NCI-H460 (cell line): ENCODE data around the gene PROX1. TPM values are rescaled to one million over a fixed set of nuclear protein-coding genes. Genes with fewer than 3 reads are reported as not detected.

ENCODE experiments used
- DNase-seq: peaks from one replicate; pipeline ENCODE4 v3.0.0-alpha.2; 2016; ENCODE audit warnings: low read depth; ENCODE audit errors: extremely low read depth
- total RNA-seq: library from RNA; depleted of rRNA; stranded (reverse); fragments of >200 nt; shearing (Covaris generic); gene quantifications from 2 replicates; pipeline ENCODE4 v1.2.3, GENCODE V29; 2014

The PROX1 gene
- total RNA-seq, 1 experiment from 2014 or later: 0.12 TPM

GRCh38 chr1:214017191-214017982, 29.6 kb downstream of the PROX1 start:
- no peak for DNase-seq

DNA sequence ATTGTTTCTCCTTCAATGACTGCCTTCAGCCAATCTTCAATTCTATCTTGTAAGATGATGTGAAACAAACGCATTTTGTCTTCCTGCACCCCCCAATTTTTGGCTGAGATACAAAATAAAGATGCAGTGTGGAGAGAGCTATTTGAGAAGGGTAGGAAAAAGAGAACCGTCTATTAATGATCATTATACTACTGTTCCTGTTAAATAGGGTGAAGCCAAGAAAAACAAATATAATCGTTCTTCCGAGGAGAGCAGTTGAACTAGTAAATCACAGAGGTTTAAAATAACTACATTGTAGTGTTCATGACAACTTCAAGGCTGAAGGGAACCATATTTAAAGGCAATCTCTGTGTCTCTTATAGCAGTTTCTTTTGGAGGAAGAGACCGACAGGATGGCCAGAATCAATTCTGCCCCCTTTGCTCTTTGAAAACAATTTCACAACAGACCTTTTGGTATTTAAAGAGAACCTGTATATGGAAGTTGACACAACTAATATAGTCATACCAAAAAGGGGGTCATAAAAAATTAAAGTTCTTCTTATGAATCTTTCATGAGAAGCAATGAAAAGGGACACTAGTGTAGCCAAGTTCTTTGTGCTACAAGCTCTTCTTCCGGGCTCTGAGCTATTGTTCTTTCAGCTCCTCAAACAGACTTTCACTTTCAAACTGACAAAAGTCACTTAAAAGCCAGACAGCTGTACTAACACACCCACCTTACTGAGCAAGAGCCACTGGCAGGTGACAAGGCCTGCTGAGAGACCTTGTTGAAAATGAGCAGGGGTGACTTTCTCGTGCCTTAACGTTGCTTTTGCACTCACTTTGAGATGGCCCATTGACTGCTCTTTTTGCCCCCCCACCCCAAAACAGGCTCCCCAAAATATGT, 30.9 kb downstream of the PROX1 start:
- no peak for DNase-seq

GRCh38 chr1:214019499-214019898, 31.7 kb downstream of the PROX1 start:
- no peak for DNase-seq

- DNase-seq: no peak
Measured at GRCh38 chr1:214021321-214021720, 33.5 kb downstream of the PROX1 start.

- no peak for DNase-seq
Measured at GRCh38 chr1:214022229-214022791, 34.5 kb downstream of the PROX1 start.

DNA sequence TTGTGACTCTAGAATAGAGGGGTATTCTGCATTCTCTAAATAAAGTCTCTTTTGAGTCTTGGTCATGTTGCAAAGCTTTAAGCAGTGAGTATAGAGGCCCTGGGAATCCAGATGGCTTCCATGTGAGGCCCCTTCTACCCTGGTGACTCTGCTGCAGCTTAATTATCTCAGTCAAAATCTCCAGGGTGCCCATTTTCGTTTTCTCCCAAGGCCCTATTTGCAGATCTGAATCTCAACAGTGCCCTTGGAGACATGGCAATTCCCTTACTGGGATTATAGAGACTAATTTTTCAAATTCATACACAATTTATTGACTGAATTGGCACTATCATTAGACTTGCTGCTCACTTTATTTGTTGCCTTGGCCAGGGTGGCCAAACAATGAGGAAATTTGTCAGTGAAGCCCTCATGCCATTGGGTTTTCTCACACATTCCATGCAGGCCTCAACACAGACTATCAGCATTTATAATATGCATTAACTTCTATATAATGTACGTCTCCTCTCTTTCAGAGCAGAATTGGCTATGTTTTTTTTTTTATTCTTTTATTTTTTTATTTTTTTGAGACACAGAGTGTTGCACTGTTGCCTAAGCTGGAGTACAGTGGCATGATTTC, 35.1 kb downstream of the PROX1 start:
- DNase-seq: no peak

DNA sequence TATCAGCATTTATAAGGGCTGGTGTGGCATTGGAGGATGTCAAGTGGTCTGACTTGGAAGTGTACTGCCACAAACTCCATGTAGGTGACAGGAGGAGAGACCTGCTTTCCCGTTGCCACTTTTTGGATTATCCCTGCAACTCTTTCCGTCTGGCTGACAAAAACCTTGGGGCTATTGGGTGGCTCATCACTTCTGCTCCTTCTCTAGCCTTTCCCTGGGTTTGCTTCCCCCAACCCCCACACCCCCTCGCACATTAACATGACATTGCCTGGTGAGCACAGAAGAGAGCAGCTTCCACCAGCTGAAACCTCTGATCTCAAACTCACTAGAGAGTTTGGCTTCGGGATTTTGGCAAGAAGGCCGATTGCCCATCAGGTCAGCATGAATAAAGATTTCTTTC, 39.2 kb downstream of the PROX1 start:
- DNase-seq: no peak

DNA sequence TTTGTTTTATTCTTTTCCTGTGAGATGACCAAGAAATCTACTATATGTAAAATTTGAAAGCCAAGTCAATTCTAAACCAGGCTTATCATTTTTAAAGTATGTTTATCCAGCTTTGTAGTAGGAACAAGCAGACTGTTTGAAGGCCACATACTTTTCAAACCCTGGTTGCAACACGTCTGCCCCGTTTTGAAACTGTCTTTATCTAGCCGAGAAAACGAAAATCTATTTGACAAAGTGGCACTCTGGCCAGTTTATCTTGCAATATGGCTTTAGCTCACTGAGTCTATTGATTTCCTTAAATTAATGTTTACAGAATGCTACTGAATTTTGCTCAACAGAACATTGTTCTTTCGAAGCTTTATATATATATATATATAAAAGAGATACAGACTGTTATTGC, 39.7 kb downstream of the PROX1 start:
- no peak for DNase-seq

- no peak for DNase-seq
Measured at GRCh38 chr1:214028095-214028494, 40.3 kb downstream of the PROX1 start.

- no peak for DNase-seq
Measured at GRCh38 chr1:214028649-214029406, 41.1 kb downstream of the PROX1 start.

DNA sequence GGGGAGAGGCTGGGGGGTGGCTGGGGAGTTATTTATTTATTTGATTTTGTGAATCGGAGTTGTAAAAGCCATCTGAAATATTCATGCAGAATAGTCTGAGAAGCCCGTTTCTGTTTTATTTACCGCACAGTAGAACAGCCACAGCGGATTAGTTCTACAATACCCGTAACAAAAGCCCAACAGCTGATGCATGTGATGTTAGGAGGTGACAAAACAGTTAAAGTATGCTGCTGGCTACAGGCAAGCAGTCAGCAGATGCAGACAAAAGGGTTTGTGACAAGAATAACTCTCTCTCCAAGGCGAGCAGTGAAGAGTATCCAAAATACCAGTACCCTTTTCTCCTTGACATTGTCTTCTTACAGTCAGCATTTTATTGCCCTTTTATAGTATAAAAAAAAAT, 42.0 kb downstream of the PROX1 start:
- no peak for DNase-seq

- DNase-seq: no peak
Measured at GRCh38 chr1:214031267-214031650, 43.5 kb downstream of the PROX1 start.

DNA sequence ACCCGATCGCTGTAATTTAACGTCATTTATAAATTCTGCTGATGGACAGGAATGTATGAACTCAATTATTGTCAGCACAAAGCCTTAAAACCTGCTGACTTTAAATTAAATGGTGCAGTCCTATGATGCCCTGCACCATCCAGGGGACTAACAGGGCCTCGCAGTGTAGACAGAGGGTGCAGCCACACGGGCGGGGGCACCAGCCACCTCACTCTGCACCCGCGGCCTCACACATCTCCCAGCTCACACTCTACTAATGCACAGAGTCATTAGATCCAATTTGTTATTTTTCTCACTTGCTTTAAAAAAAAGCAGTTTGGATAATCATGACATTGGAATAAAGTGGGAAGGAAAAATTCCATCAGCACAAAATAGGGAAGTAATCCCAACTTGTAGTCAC, 49.7 kb downstream of the PROX1 start:
- DNase-seq: no peak

DNA sequence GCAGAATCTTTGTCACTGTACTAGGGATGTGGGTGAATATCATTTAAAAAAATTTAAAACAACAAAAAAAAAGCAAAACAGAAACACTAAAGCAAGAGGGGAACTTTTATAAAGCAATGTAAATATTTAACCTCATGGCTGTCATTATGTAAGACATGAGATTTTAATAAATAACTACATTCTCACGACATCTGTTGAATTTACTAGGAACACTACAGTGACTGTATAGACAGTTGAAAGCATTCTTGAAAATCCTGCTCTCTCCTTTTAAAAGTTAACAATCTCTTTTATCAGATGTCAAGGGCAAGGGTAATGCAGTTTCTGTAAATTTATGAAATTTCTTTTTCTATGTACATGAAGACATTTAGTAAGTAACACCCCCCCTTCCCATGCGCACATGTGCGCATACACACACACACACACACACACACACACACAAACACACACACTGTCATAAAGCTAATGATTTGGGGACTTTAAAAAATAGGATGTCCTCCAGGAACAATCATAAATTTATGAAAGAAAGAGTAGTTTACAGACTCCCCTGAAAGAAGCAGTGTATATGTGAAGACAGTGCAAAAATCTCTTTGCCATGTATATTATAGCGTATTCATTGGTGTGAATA, 51.7 kb downstream of the PROX1 start:
- DNase-seq: no peak

GRCh38 chr1:214043167-214043566, 55.4 kb downstream of the PROX1 start:
- no peak for DNase-seq

DNA sequence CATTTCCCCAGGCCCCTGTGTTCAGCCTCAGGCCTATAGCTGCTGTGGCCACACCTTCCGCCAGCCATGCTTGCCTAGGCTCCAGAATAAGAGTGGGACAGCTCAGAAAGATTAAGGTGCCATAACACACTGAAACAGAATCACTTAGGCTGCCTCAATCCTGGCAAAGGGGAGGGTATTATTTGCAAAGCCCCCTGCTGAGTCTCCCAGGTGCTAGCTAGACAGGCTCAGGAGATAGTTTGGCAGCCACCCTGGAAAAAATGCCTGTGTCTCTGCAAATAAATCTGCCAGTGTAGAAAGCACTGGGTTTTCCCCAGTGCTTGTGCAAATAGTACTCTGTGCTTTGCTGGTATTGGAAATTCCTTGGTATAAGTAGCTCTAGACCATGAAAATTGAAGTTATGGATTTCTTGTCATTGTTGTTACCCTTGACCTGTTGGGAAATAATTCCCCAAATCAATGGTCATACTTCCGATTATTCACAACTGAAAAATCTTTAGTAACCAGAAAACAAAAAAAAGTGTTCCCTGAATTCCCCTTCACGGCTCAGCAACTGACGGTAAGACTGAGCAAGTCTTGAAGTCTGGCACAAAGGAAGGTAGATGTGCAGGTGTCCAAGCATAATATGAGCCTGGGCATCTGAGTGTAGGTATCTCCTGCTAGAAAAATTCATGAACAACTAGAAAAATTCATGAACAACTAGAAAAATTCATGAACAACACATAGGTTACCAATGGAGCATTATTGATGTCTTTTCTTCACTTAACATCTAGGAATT, 56.9 kb downstream of the PROX1 start:
- no peak for DNase-seq

GRCh38 chr1:214050513-214051401, 63.0 kb downstream of the PROX1 start:
- DNase-seq: no peak

DNA sequence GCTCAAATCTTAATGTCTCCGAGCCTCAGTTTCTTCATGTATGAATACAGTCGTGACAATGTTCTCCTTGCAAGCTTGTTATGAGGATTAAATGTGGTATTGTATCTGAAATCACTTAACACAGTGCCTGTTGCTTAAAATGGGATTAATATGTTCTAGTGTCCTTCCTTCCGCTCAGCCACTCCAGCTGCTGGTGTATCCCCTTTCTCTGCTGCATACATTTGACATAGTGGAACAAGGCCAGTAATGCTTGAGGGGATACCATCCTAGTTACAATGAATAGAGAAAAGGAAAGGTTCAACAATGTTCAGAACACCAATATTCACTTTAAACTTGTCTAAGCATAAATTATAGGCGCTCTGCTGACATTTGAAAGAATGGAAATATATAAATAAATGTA, 64.0 kb downstream of the PROX1 start:
- no peak for DNase-seq
